ENCODE results near the gene KRT83. TPM values are rescaled to one million over a fixed set of nuclear protein-coding genes. Genes with fewer than 3 reads are reported as not detected.

Gene KRT83
- total RNA-seq, 1 donor from 2014 or later, result not detected

DNA sequence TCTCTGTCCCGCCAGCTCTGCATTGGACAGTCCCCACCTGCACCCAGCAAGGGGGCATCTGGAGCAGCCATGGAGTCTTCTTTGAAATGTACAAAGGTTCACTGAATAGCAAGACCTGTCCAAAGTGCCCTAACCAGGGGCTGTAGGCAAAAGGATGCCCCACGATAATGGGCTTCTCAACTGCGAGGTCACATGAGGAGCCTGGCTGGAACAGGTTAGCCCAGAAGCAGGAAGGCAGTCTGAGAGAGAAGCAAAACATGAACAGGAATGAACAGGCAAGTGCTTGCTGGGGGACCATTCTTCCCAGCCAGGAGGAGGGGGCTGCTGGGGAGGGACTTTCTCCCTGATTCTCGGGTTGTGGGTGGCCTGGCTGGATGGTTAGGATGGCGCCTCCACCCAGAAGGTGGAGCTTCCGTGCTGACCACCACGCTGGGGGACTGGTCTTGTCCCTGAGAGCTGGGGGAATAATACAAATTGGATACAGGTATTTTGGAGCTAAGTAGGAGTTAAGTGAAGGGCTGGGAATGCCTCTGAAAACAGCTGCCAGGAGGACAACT, 39.0 kb upstream of the KRT83 start:
- Histone ChIP-seq H3F3A (ENCODE audit: low read depth) (no peaks in the 10 kb centered on the region), H2AFZ (replicated peaks) (no peak overlapping the region), H3K79me2 (ENCODE audit: low read depth) (no peaks in the 10 kb centered on the region), H3K4me3 (no peak overlapping the region), H3K4me1 (no peaks in the 10 kb centered on the region), H3K27ac (no peak overlapping the region), H4K20me1 (ENCODE audit: low read depth) (no peaks in the 10 kb centered on the region), H3K4me2 (no peak overlapping the region), H3K36me3 (no peaks in the 10 kb centered on the region), H3K9me3 (ENCODE audit: low read depth) (no peaks in the 10 kb centered on the region), H3K27me3 (no peaks in the 10 kb centered on the region), H3K9ac (no peak overlapping the region)
- H3K9me3 Mint-ChIP-seq, result no peaks in the 10 kb centered on the region
- peaks cover 15% of the 10 kb centered on the region for H3K4me1 Mint-ChIP-seq
- TF ChIP-seq EZH2phosphoT487 (IDR thresholded peaks at IDR 0.05) (no peak), EZH2 (IDR thresholded peaks at IDR 0.05) (no peak)
- TF ChIP-seq, protein P1, sequence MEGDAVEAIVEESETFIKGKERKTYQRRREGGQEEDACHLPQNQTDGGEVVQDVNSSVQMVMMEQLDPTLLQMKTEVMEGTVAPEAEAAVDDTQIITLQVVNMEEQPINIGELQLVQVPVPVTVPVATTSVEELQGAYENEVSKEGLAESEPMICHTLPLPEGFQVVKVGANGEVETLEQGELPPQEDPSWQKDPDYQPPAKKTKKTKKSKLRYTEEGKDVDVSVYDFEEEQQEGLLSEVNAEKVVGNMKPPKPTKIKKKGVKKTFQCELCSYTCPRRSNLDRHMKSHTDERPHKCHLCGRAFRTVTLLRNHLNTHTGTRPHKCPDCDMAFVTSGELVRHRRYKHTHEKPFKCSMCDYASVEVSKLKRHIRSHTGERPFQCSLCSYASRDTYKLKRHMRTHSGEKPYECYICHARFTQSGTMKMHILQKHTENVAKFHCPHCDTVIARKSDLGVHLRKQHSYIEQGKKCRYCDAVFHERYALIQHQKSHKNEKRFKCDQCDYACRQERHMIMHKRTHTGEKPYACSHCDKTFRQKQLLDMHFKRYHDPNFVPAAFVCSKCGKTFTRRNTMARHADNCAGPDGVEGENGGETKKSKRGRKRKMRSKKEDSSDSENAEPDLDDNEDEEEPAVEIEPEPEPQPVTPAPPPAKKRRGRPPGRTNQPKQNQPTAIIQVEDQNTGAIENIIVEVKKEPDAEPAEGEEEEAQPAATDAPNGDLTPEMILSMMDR (IDR thresholded peaks at IDR 0.05), result no peak
- H3K27me3 Mint-ChIP-seq (ENCODE audit: insufficient read depth, low read depth), result peaks cover 14% of the 10 kb centered on the region
- no peak for DNase-seq (ENCODE audit: low spot score)
- H3K36me3 Mint-ChIP-seq, result no peaks in the 10 kb centered on the region
- H3K27ac Mint-ChIP-seq, result peak overlapping the region; percentile 61
- H3K4me3 Mint-ChIP-seq, result no peak overlapping the region

GRCh38 chr12:52359621-52360061, 38.4 kb upstream of the KRT83 start:
- Histone ChIP-seq H3K36me3 (no peaks in the 10 kb centered on the region), H4K20me1 (ENCODE audit: low read depth) (no peaks in the 10 kb centered on the region), H3K27me3 (no peaks in the 10 kb centered on the region), H3K4me1 (no peaks in the 10 kb centered on the region), H2AFZ (replicated peaks) (no peak overlapping the region), H3K79me2 (ENCODE audit: low read depth) (no peaks in the 10 kb centered on the region), H3K27ac (no peak overlapping the region), H3F3A (ENCODE audit: low read depth) (no peaks in the 10 kb centered on the region), H3K9ac (no peak overlapping the region), H3K4me2 (no peak overlapping the region), H3K4me3 (no peak overlapping the region), H3K9me3 (ENCODE audit: low read depth) (no peaks in the 10 kb centered on the region)
- no peaks in the 10 kb centered on the region for H3K9me3 Mint-ChIP-seq
- no peaks in the 10 kb centered on the region for H3K36me3 Mint-ChIP-seq
- peaks cover 14% of the 10 kb centered on the region for H3K27me3 Mint-ChIP-seq (ENCODE audit: insufficient read depth, low read depth)
- TF ChIP-seq EZH2phosphoT487 (IDR thresholded peaks at IDR 0.05) (no peak), EZH2 (IDR thresholded peaks at IDR 0.05) (no peak)
- TF ChIP-seq, protein P1 (IDR thresholded peaks at IDR 0.05), result no peak
- H3K4me3 Mint-ChIP-seq, result no peak overlapping the region
- DNase-seq (ENCODE audit: low spot score), result no peak
- peaks cover 15% of the 10 kb centered on the region for H3K4me1 Mint-ChIP-seq
- no peak overlapping the region for H3K27ac Mint-ChIP-seq

GRCh38 chr12:52358575-52359350, 37.6 kb upstream of the KRT83 start:
- no peak overlapping the region for H3K27ac Mint-ChIP-seq
- no peaks in the 10 kb centered on the region for H3K36me3 Mint-ChIP-seq
- Histone ChIP-seq H3K9me3 (ENCODE audit: low read depth) (no peaks in the 10 kb centered on the region), H3F3A (ENCODE audit: low read depth) (no peaks in the 10 kb centered on the region), H3K27ac (no peak overlapping the region), H3K4me2 (no peak overlapping the region), H3K36me3 (no peaks in the 10 kb centered on the region), H4K20me1 (ENCODE audit: low read depth) (no peaks in the 10 kb centered on the region), H2AFZ (replicated peaks) (no peak overlapping the region), H3K4me1 (no peaks in the 10 kb centered on the region), H3K9ac (no peak overlapping the region), H3K4me3 (no peak overlapping the region), H3K27me3 (no peaks in the 10 kb centered on the region), H3K79me2 (ENCODE audit: low read depth) (no peaks in the 10 kb centered on the region)
- H3K4me3 Mint-ChIP-seq, result no peak overlapping the region
- H3K9me3 Mint-ChIP-seq, result no peaks in the 10 kb centered on the region
- no peak for DNase-seq (ENCODE audit: low spot score)
- peaks cover 8% of the 10 kb centered on the region for H3K27me3 Mint-ChIP-seq (ENCODE audit: insufficient read depth, low read depth)
- TF ChIP-seq EZH2phosphoT487 (IDR thresholded peaks at IDR 0.05), result no peak
- TF ChIP-seq, protein P1 (IDR thresholded peaks at IDR 0.05), result no peak
- TF ChIP-seq EZH2 (IDR thresholded peaks at IDR 0.05), result no peak
- peaks cover 15% of the 10 kb centered on the region for H3K4me1 Mint-ChIP-seq
